22Rv1 (cell line): ENCODE measurements around the gene HMCES.

Source experiments
- H3K27ac ChIP-seq: fragments of 450-650 bp; 2 replicates; pipeline ENCODE4 v1.5.1; 2017
- CTCF ChIP-seq: fragments of 450-650 bp; IDR thresholded peaks from 2 replicates; pipeline ENCODE4 v1.5.1; 2017; ENCODE audit warnings: mild to moderate bottlenecking
- ZFX ChIP-seq: fragments of 450-650 bp; IDR thresholded peaks from 2 replicates; pipeline ENCODE4 v1.6.1; 2017; ENCODE audit warnings: antibody characterized with exemption, borderline replicate concordance

Gene HMCES

GRCh38 chr3:129286081-129286480, 7.4 kb downstream of the HMCES start:
- TF ChIP-seq CTCF (no peak), ZFX (no peak)
- no peak overlapping the region for H3K27ac ChIP-seq

- no peak overlapping the region for H3K27ac ChIP-seq
- no peak for TF ChIP-seq ZFX
- no peak for TF ChIP-seq CTCF
Observed at GRCh38 chr3:129288446-129288845, 9.8 kb downstream of the HMCES start.

DNA sequence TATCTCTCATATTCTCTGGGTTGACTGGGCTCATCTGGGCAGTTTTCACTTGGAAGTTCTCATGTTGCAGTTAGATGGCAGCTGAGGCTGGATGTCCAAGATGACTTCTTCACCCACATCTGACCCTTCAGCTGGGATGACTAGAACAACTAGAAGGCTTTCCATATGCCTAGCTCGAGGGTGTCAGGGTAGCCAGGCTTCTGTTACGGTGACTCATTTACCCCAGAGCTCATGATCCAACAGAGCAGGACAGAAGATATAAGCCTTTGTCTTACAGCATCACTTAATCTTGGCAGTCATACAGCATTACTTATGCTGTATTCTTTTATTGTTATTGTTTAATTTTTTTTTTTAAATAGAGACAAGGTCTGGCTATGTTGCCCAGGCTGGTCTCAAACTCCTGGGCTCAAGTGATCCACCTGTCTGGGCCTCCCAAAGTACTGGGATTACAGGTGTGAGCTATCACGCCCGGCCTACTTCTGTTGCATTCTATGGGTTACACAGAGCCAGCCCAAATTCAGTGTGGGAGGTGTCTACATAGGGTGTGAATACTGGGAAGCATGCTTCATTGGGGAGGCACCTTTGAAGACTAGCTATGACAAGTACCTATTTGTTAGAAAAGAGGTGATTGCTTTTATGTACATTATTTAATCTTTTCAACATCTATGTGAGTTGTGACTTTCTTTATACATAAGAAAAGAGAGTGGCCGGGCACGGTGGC, 10.7 kb downstream of the HMCES start:
- no peak overlapping the region for H3K27ac ChIP-seq
- no peak for TF ChIP-seq CTCF

DNA sequence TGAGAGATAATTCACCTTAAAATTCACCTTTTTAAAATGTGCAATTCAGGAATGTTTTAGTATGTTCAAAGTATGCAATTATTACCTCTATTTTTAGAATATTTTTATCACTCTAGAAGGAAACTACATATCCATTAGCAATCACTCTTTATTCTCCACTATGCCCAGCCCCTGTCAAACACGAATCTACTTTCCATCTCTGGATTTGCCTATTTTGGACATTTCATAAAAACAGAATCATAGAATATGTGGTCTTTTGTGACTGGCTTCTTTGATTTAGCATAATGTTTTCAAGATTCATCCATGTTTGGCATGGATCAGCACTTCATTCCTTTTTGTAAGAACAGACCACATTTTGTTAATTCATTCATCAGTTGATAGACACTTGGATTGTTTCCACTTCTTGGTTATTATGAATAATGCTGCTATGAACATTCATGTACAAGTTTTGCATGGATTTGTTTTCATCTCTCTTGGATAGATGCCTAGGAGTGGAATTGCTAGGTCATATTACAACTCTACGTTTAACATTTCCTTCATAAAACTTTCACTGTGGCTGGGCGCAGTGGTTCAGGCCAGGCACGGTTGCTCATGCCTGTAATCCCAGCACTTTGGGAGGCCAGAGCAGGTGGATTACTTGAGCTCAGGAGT, 12.7 kb downstream of the HMCES start:
- no peak for TF ChIP-seq ZFX
- TF ChIP-seq CTCF = no peak
- H3K27ac ChIP-seq = no peak overlapping the region

GRCh38 chr3:129295286-129295685, 16.6 kb downstream of the HMCES start:
- TF ChIP-seq ZFX (no peak), CTCF (no peak)
- H3K27ac ChIP-seq = no peak overlapping the region

GRCh38 chr3:129304146-129304961, 25.7 kb downstream of the HMCES start:
- TF ChIP-seq CTCF (no peak), ZFX (no peak)
- no peak overlapping the region for H3K27ac ChIP-seq

DNA sequence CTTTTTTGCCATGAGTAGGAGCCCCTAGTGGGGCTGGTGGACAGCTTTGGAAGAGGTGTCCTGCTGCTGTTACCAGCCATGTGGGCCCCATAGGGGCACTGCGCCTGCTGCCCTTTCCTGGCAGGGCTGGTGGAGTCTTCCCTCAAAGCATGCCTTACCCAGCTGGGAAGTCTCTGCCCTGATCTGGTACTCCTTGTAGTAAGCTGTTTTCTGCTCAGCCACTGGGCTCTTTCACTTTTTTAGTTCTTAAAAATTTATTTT, 26.2 kb downstream of the HMCES start:
- no peak for TF ChIP-seq CTCF
- TF ChIP-seq ZFX = no peak
- no peak overlapping the region for H3K27ac ChIP-seq
